ENCODE measurements around the gene FKBP10. TPM values are rescaled to one million over a fixed set of nuclear protein-coding genes. Genes with fewer than 3 reads are reported as not detected.
A peak's percentile ranks its signal among the peaks of the same experiment; 100 is the strongest.
"Not testable (repeated sequence)": the region's sequence is repeated elsewhere in the genome, so short reads cannot be mapped to it uniquely, and the experiment has no call there.

The FKBP10 gene
- total RNA-seq, 1 donor from 2014 or later, result 154 TPM

DNA sequence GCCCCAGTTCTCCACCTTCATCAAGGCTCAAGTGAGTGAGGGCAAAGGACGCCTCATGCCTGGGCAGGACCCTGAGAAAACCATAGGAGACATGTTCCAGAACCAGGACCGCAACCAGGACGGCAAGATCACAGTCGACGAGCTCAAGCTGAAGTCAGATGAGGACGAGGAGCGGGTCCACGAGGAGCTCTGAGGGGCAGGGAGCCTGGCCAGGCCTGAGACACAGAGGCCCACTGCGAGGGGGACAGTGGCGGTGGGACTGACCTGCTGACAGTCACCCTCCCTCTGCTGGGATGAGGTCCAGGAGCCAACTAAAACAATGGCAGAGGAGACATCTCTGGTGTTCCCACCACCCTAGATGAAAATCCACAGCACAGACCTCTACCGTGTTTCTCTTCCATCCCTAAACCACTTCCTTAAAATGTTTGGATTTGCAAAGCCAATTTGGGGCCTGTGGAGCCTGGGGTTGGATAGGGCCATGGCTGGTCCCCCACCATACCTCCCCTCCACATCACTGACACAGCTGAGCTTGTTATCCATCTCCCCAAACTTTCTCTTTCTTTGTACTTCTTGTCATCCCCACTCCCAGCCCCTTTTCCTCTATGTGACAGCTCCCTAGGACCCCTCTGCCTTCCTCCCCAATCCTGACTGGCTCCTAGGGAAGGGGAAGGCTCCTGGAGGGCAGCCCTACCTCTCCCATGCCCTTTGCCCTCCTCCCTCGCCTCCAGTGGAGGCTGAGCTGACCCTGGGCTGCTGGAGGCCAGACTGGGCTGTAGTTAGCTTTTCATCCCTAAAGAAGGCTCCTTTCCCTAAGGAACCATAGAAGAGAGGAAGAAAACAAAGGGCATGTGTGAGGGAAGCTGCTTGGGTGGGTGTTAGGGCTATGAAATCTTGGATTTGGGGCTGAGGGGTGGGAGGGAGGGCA is 9.7 kb downstream of the FKBP10 start:
- H3K4me1 Mint-ChIP-seq (ENCODE audit: low read depth), result no peaks in the 10 kb centered on the region
- H3K4me3 Mint-ChIP-seq (ENCODE audit: low read depth), result no peak overlapping the region
- peak overlapping the region; percentile 80 for H3K27ac Mint-ChIP-seq
- no peak for DNase-seq (ENCODE audit: low spot score, unreplicated experiment)
- no peaks in the 10 kb centered on the region for H3K27me3 Mint-ChIP-seq
- no peaks in the 10 kb centered on the region for H3K9me3 Mint-ChIP-seq (ENCODE audit: low read depth)
- peaks cover 2% of the 10 kb centered on the region for H3K36me3 Mint-ChIP-seq (ENCODE audit: insufficient read depth)
- no peak for TF ChIP-seq CTCF (IDR thresholded peaks at IDR 0.05; ENCODE audit: unreplicated experiment)

GRCh38 chr17:41823141-41823524 is 10.3 kb downstream of the FKBP10 start:
- peaks cover 3% of the 10 kb centered on the region for H3K36me3 Mint-ChIP-seq (ENCODE audit: insufficient read depth)
- H3K27ac Mint-ChIP-seq, result no peak overlapping the region
- H3K4me3 Mint-ChIP-seq (ENCODE audit: low read depth), result no peak overlapping the region
- no peaks in the 10 kb centered on the region for H3K9me3 Mint-ChIP-seq (ENCODE audit: low read depth)
- no peak for TF ChIP-seq CTCF (IDR thresholded peaks at IDR 0.05; ENCODE audit: unreplicated experiment)
- no peak for DNase-seq (ENCODE audit: low spot score, unreplicated experiment)
- no peaks in the 10 kb centered on the region for H3K27me3 Mint-ChIP-seq
- H3K4me1 Mint-ChIP-seq (ENCODE audit: low read depth), result no peaks in the 10 kb centered on the region

- no peaks in the 10 kb centered on the region for H3K27me3 Mint-ChIP-seq
- H3K27ac Mint-ChIP-seq, result no peak overlapping the region
- H3K36me3 Mint-ChIP-seq (ENCODE audit: insufficient read depth), result peaks cover 3% of the 10 kb centered on the region
- H3K9me3 Mint-ChIP-seq (ENCODE audit: low read depth), result no peaks in the 10 kb centered on the region
- H3K4me3 Mint-ChIP-seq (ENCODE audit: low read depth), result no peak overlapping the region
- DNase-seq (ENCODE audit: low spot score, unreplicated experiment), result no peak
- H3K4me1 Mint-ChIP-seq (ENCODE audit: low read depth), result no peaks in the 10 kb centered on the region
- no peak for TF ChIP-seq CTCF (IDR thresholded peaks at IDR 0.05; ENCODE audit: unreplicated experiment)
Measured at GRCh38 chr17:41823580-41823979, 10.8 kb downstream of the FKBP10 start.

DNA sequence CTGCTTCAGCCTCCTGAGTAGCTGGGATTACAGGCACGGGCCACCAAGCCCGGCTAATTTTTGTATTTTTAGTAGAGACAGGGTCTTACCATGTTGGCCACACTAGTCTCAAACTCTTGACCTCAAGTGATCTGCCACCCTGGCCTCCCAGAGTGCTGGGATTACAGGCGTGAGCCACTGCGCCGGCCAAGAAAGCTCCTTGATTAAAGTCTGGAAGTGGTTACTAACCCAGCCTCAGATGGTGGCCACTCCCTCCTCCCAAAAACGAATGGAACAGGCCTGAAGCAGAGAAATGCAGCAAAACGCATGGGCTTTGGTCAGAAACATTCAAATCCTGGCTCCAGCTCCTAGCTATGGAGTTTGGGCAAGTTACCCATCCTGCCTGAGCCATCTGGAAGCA is 11.3 kb downstream of the FKBP10 start:
- Mint-ChIP-seq H3K27me3 (no peaks in the 10 kb centered on the region), H3K9me3 (ENCODE audit: low read depth) (no peaks in the 10 kb centered on the region), H3K27ac (no peak overlapping the region), H3K4me3 (ENCODE audit: low read depth) (no peak overlapping the region), H3K4me1 (ENCODE audit: low read depth) (no peaks in the 10 kb centered on the region), H3K36me3 (ENCODE audit: insufficient read depth) (peaks cover 3% of the 10 kb centered on the region)
- DNase-seq (ENCODE audit: low spot score, unreplicated experiment), result no peak
- TF ChIP-seq CTCF (IDR thresholded peaks at IDR 0.05; ENCODE audit: unreplicated experiment), result no peak

DNA sequence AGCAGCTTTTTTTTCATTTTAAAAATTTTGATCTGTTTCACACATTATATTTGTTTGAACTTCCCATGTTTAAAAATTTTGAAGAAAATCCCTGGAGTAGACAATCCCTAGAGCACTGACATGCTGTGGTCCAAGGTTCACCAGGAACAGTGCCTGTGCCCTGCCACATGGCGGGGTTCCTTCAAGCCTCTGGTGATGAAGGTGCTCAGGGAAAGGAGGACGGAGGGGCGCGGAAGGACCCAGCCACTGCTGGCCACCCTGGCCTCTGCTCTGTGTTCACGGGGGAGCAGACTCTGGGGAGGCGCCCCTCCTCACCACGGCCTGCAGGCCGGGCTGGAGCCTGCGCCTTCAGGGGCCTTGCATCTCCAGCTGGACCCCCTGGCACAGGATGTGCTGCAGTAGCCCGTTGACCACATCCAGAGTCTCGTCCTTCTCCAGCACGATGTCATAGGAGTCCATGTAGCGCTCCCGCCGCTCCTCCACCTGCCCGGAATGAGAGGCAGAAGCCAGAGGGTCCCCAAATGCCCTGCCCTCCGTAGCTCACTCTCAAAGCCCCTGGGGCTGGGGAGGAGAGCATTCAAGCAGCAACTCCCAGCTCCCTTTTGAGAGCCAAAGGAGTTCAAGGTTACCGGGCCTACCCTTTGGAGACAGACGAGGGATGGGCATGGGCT is 12.5 kb downstream of the FKBP10 start:
- Mint-ChIP-seq H3K27me3 (no peaks in the 10 kb centered on the region), H3K4me3 (ENCODE audit: low read depth) (no peak overlapping the region), H3K4me1 (ENCODE audit: low read depth) (no peaks in the 10 kb centered on the region), H3K9me3 (ENCODE audit: low read depth) (no peaks in the 10 kb centered on the region), H3K36me3 (ENCODE audit: insufficient read depth) (peaks cover 10% of the 10 kb centered on the region), H3K27ac (no peak overlapping the region)
- DNase-seq (ENCODE audit: low spot score, unreplicated experiment), result no peak
- TF ChIP-seq CTCF (IDR thresholded peaks at IDR 0.05; ENCODE audit: unreplicated experiment), result no peak

- H3K4me3 Mint-ChIP-seq (ENCODE audit: low read depth); H3K27ac Mint-ChIP-seq; H3K9me3 Mint-ChIP-seq (ENCODE audit: low read depth); H3K27me3 Mint-ChIP-seq; H3K4me1 Mint-ChIP-seq (ENCODE audit: low read depth); DNase-seq (ENCODE audit: low spot score, unreplicated experiment): not testable (repeated sequence)
- H3K36me3 Mint-ChIP-seq (ENCODE audit: insufficient read depth), result peaks cover 16% of the 10 kb centered on the region
Measured at GRCh38 chr17:41829961-41830360, 17.2 kb downstream of the FKBP10 start.
